ENCODE measurements around the gene ATP5F1C. TPM values are rescaled to one million over a fixed set of nuclear protein-coding genes. Genes with fewer than 3 reads are reported as not detected.

The ATP5F1C gene
- total and polyA plus RNA-seq, 10 of the 15 experiments (the other 5 are each of a cell fraction or from before 2014, with no cell fraction given) = 307 to 978 (median 454) TPM

- H3K27ac ChIP-seq (ENCODE audit: control insufficient read depth, insufficient read depth) = no peak overlapping the region
- intact Hi-C loops (cut with micrococcal nuclease; ENCODE audit: unreplicated experiment) = no loop called here
- BruUV-seq (replicated peaks) = no TSS peak
- SMC1A ChIA-PET (ENCODE audit: uncharacterized antibody, unreplicated experiment) = interaction anchor here (0.7 to 1.3 kb wide), 2 partner anchors 14 to 29 kb away, joined by 3 read pairs; no protein-coding TSS in a partner anchor
- RAD21 ChIA-PET (ENCODE audit: unreplicated experiment) = no interaction called here
- peaks cover 4% of the 10 kb centered on the region for H3K9me3 ChIP-seq (replicated peaks; ENCODE audit: control insufficient read depth, insufficient read depth, low read length)
- FAIRE-seq (no peak), ATAC-seq (no peak), DNase-seq (ENCODE audit: low read depth, low spot score) (no peak)
- H3K36me3 ChIP-seq (ENCODE audit: control insufficient read depth in 2 of 2, insufficient read depth in 2 of 2, low read length in 1 of 2) = 0 out of 4 replicates have a peak, but pooled peaks cover 0 to 3% of the 10 kb centered on the region in 2 experiments
- in situ Hi-C loops (cut with MboI) = no loop called here
- H3K27me3 ChIP-seq (replicated peaks in 1 of 2; ENCODE audit: control insufficient read depth in 2 of 2, insufficient read depth in 2 of 2, low read length in 1 of 2) = no peaks in the 10 kb centered on the region
- no peak overlapping the region for H3K4me3 ChIP-seq
- H3K9ac ChIP-seq (ENCODE audit: control insufficient read depth, insufficient read depth, low read length) = no peak overlapping the region
- 84% methylated on average over 4 of the region's 4 CpGs for WGBS (ENCODE audit: insufficient coverage, insufficient replicate concordance, low lambda C conversion rate, missing lambda C conversion rate)
- POLR2A ChIA-PET = no interaction called here
- no peaks in the 10 kb centered on the region for H4K20me1 ChIP-seq (ENCODE audit: control insufficient read depth, insufficient read depth)
- H2AFZ ChIP-seq (ENCODE audit: control insufficient read depth, low read depth, low read length) = no peak overlapping the region
- H3K4me2 ChIP-seq (ENCODE audit: control insufficient read depth, insufficient read depth) = no peak overlapping the region
- H3K79me2 ChIP-seq (ENCODE audit: control insufficient read depth, insufficient read depth, low read length) = no peaks in the 10 kb centered on the region
- H3K4me1 ChIP-seq (ENCODE audit: control insufficient read depth, insufficient read depth, low read length) = no peaks in the 10 kb centered on the region
- CTCF ChIA-PET = interaction anchor here (0.6 to 1.7 kb wide), 4 partner anchors 8 to 1219 kb away, joined by 3 to 5 read pairs (median 4); no protein-coding TSS in a partner anchor
- TF ChIP-seq MYB (IDR thresholded peaks at IDR 0.05; ENCODE audit: borderline replicate concordance, low read depth, low read length) (no peak), ZNF592 (IDR thresholded peaks at IDR 0.05) (no peak), USF1 (IDR thresholded peaks at IDR 0.05; ENCODE audit: borderline replicate concordance, extremely low read length, insufficient read depth, low read depth, low read length) (no peak), NR2F1 (conservative IDR thresholded peaks at IDR 0.05) (no peak), PBX3 (IDR thresholded peaks at IDR 0.05; ENCODE audit: insufficient replicate concordance, low read depth, low read length) (no peak), ZNF687 (IDR thresholded peaks at IDR 0.05) (no peak), PAX5 (IDR thresholded peaks at IDR 0.05; ENCODE audit: borderline replicate concordance, low read depth, low read length) (no peak), SUZ12 (IDR thresholded peaks at IDR 0.05; ENCODE audit: unreplicated experiment) (no peak), SMC3 (IDR thresholded peaks at IDR 0.05; ENCODE audit: borderline replicate concordance, low read length) (no peak), TAF1 (IDR thresholded peaks at IDR 0.05; ENCODE audit: borderline replicate concordance, low read depth, low read length) (no peak), SKIL (IDR thresholded peaks at IDR 0.05; ENCODE audit: low read depth, poor library complexity, severe bottlenecking) (no peak)
Measured at GRCh38 chr10:7857262-7857661, 69.3 kb downstream of the ATP5F1C start.
